CD4-positive, alpha-beta T cell treated with Interferon alpha-2 for 1 hour (primary cell): ENCODE results near the gene ADD1.
A peak's percentile ranks its signal among the peaks of the same experiment; 100 is the strongest.

Source experiments
- DNase-seq, 2 donors: peaks; one replicate each; pipeline ENCODE4 v3.0.0-alpha.2; 2020 to 2022

Gene ADD1

GRCh38 chr4:2822461-2823300, 21.0 kb upstream of the ADD1 start:
- no peak for DNase-seq

DNA sequence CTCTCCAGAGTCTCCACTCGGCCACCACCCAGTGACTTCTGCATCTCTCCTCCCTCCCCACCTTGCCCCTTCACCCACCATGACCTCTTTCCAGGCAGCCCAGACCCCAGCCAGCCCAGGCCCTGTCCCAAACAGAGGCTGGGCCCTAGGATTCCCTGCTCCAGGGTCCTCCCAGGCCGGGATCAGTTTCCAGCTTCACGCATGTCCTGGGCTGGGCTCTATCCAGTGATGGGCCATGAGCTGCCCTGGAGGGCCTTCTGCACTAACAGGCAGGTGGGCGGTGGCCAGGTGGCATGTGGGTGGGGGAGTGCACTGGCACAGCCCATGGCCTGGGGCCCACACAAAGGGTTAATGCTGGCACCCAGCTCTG, 20.4 kb upstream of the ADD1 start:
- DNase-seq, result no peak

DNA sequence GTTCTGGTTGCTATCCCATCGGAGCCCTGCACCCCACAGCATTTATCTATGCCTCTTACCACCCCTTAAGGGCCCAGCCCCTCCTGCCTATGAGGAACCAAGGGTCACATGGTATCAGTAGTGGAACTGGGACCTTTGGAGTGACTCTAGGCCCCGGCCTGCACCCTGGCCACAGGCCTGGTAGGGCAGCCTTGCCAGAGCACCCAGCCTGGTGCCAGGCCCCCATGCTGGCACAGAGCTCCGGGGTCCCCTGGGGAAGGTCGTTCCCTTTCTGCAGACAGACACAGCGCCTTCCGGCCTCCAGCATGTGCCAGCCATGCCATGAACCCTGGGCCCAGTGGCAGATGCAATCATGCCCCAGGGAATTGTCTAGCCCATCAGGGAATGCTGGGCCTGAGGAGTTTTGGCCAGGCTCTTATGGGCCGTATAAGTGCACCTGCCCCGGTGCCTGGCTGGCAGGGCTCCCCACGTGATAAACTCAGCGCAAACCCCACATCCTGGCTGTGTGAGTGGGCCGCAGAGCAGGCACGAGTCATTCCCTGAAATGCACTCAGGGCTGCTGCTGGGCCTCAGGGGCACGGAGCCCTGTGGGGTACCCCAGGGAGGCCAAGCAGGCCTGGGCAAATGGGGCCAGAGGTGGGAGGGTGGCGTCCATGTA, 19.8 kb upstream of the ADD1 start:
- DNase-seq, result no peak

- DNase-seq, result no peak
Measured at GRCh38 chr4:2824329-2824835, 19.3 kb upstream of the ADD1 start.

GRCh38 chr4:2824836-2825381, 18.7 kb upstream of the ADD1 start:
- DNase-seq, result no peak

DNA sequence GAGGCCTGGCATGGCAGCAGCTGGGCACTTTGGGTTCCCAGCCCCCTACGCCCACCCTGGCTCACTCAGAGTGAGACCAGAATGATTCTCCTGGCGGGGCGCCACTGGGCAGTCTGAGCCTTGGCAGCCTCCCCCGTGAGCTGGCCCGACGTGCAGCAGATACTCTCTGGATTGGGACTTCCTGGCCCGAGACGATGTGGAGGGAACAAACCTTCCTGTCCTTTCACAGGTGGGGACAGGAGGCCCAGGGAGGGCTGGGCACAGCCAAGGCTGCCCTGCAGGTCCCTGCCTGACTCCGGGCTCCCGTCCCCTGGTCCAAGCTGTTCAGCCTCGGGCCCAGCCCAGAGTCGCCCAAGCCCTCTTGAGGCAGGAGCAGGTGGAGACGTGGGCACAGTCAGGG, 17.9 kb upstream of the ADD1 start:
- DNase-seq, result no peak

DNA sequence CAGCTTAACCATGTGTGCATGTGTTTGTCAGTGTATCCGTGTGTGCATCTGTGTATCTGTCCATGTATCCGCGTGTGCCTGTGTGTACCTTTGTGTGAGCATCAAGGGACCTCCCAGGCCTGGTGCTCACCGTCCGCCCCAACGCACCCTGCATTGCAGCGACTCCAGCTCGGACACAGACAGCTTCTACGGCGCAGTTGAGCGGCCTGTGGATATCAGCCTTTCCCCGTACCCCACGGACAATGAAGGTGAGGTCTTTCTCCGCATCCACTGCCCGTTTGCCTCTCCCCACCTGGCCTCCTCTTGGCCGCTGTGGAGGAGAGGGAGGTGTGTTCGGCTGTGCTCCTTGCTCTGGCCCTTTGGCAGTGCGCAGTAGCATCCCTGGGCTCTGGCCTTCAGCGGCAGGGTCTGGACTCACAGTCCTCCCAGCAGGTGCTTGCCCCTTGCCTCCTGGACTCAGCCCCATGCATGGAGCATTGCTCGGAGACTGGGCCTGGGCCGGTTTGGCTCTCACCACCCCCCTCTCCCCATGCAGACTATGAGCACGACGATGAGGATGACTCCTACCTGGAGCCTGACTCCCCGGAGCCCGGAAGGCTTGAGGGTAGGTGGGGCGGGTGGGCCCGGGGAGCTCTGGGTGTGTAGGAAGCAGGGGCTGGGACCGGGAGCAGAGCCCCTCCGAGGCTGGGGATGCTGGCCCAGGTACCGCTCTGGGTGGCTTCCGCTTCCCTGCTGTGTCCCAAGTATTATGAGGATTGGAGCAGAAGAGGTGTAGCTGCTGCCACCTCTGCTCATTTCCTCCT, 16.4 kb upstream of the ADD1 start:
- DNase-seq, result peak in 1 of 2 donors; percentile 1

DNA sequence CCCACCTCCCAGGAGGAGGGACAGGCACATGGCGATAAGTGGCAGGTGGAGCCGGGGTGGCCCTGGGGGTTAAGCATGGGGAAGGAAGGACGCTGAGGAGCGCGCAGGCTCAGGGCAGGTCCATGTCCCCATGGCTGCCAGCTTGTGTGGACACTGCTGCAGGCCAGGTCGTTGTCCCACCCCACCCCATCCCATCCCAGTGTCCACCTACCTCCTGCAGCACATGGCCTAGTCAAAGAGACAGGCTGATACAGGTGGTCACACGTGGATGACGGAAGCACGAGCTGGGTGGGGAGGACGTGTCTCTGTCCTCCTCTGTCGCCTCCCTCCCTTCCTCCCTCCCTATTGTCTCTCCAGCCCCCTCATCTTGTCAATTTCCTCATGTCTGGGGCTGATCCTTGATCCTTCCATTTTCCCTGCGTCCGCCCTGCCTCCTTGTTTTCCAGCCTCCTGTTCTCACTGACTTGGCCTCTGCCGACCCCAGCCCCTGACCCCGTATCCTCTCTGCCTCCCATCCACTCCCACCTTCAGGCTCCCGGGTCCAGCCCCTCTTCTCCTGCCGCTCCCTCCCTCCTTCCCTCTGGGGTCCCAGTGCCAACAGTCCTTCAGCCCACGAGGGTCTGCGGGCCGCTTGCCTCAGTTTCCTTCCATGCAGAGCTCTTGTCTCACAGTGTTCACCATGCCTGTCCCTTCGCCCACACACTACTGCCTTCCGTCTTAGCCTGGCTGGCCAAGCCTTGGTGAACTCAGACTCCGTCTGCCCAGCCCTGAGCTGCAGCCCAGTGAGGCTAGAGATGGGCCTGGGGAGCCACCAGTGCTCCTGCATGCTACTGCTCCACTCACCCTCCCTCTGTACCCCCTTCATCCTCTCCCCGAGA, 15.5 kb upstream of the ADD1 start:
- no peak for DNase-seq

GRCh38 chr4:2828758-2829181, 14.9 kb upstream of the ADD1 start:
- no peak for DNase-seq

DNA sequence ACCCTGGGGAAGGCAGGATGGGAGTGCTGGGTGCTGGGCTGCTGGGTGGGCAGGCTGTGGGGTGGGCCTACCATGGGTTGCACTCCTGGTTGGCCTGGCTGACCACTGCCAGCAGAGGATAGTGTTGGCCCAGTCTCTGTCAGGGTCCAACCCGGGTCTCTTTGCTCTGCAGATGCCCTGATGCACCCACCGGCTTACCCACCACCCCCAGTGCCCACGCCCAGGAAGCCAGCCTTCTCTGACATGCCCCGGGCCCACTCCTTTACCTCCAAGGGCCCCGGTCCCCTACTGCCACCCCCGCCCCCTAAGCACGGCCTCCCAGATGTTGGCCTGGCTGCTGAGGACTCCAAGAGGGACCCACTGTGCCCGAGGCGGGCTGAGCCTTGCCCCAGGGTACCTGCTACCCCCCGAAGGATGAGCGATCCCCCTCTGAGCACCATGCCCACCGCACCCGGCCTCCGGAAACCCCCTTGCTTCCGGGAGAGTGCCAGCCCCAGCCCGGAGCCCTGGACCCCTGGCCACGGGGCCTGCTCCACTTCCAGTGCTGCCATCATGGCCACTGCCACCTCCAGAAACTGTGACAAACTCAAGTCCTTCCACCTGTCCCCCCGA, 14.2 kb upstream of the ADD1 start:
- DNase-seq, result no peak

DNA sequence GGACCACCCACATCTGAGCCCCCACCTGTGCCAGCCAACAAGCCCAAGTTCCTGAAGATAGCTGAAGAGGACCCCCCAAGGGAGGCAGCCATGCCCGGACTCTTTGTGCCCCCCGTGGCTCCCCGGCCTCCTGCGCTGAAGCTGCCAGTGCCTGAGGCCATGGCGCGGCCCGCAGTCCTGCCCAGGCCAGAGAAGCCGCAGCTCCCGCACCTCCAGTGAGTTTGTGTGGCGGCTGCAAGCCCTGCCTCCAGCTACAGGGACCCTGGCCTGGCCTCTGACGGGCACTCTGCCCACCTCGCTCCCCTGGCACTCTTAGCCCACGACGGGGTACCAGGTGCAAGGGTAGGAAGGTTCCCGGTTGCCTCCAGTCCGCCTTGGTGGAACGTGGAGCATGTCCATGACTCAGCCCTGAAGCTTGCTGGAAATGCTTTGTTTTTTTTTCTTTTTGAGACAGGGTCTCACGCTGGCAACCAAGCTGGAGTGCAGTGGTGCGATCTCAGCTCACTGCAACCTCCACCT, 13.7 kb upstream of the ADD1 start:
- DNase-seq, result no peak

DNA sequence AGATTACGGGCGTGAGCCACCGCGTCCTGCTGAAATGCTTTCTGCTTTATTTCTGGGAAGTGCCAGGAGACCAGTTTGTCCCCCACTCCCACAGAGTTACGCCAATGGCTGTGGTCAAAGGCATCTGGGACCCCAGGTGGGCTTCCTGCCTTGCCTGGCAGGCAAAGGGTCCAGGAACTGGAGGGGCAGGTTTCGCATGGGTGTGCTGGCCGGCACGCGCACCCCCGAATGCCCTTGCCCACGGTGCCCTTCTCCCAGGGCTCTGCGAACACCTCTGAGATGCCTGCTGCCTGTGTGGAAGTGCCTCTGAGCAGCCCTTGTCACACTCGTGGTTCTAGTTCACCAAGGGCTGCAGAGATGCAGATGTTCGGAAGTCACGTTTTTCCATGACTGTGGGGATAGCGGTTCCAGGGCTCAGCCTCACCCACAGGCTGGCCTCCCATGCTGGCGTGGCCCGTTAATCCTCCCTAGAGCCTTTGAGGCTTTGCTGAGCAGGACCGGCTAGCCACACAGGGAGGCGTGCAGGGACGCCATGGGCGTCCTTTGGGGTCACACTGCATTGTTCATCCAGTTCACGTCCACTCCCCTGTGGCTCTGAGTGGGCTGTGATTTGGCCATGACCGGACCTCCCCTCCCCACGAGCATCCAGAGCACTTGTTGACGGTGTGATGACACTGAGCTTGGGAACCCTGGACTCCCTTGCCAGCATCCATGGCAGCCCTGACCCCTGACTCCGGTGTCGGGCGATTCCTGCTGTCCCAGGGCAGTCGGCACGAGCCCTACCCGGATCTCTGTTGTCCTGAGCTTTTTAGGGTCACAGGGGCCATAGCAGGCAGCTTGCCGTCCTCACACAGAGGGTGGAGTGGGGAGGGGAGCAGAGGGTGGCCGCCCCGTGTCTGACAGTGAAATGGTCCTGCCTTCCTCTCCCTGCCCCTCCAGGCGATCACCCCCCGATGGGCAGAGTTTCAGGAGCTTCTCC, 12.7 kb upstream of the ADD1 start:
- peak in 1 of 2 donors; percentile 1 for DNase-seq

GRCh38 chr4:2831611-2832308, 11.9 kb upstream of the ADD1 start:
- DNase-seq, result peak in 1 of 2 donors; percentile 1

DNA sequence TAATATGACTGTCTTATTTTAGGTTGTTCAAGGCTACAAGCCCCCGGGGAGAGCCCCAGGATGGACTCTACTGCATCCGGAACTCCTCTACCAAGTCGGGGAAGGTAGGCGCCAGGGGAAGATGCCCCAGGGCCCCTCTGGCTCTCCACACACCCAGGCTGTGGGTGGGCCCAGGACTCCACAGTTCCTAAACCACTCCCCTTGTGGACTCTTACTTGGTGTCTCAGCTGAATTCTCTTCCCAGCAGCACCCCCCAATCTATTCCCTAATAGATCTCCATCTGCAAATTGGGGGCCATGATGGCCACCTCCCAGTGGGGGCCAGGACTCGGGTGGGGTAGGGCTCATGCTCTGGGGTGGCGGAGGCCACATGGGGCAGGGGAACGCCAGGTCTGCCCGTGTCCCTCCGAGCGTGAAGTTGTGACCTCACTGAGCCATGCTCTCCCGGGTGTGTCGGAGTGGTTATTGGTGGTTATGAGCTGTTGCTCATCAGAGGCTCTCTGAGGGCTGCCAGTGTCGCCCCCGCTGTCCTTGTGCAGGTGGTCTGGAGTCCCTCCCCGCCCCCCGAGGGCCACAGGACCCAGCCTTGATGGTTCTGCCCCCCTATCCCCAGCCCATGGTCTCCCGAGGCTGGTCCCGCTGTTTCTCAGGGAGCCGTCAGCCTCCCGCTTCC, 11.2 kb upstream of the ADD1 start:
- DNase-seq, result peak in 1 of 2 donors; percentile 60

- DNase-seq, result no peak
Measured at GRCh38 chr4:2832981-2833670, 10.5 kb upstream of the ADD1 start.

- no peak for DNase-seq
Measured at GRCh38 chr4:2833671-2834000, 10.0 kb upstream of the ADD1 start.

DNA sequence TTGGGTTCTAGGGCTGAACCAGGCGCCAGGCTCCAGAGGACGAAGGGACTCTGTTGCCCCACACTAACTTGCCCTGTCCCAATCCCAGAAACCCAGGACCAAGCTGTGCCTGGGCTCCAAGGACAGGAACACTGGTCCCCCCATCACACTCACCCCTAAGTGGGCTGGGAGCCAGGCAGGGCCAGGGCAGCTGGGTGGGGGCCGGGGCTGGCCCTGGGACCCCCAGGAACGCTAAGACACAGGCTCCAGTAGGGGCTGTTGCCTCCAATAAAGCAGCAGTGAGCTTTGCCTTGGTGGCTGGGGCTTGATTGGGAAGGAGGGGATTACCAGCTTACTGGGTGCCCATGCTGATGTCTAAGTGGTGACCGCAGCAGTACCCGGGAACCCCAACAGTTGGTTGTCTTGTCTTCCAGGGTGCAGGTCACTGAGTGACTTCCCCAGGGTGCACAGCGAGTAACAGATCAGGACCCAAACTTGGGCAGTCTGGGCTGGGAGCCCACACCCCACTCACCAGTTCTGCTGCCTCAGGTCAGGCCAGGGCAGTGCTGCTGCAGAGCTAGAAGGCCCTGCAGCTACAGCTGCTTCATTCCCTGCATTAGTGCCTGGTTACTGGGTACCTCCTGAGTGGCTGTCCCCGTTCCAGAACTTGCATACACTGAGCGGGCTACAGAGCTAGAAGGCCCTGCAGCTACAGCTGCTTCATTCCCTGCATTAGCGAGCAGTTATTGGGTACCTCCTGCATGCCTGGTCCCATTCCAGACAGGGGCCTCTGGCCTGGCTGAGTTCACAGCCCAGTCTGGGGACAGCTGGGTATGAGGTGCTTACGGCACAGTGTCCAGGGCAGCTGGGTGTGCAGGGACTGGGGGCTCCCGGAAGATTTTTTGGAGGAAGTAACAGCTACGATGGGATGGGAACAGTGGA, 9.4 kb upstream of the ADD1 start:
- DNase-seq, result no peak
